Upper lobe of left lung (tissue), 4 donors: Measurements from ENCODE around the gene STXBP3.

Experiments
- EP300 ChIP-seq, 4 donors: sonication (generic); formaldehyde crosslinking; IDR thresholded peaks; one replicate each; pipeline ENCODE4 v1.5.1; 2017; ENCODE audit warnings: antibody characterized with exemption in 4 of 4, control low read depth in 2 of 4
- POLR2A ChIP-seq, 4 donors: fragments of 450-650 bp; IDR thresholded peaks; one replicate each; pipeline ENCODE4 v1.5.1; 2016 to 2017; ENCODE audit warnings: antibody characterized with exemption in 4 of 4, mild to moderate bottlenecking in 2 of 4
- POLR2AphosphoS5 ChIP-seq, 2 donors: sonication (generic); formaldehyde crosslinking; IDR thresholded peaks; one replicate each; pipeline ENCODE4 v1.5.1; 2017; ENCODE audit warnings: antibody characterized with exemption in 2 of 2
- TF ChIP-seq, protein P1 (sequence below), 6 experiments: fragments of 450-650 bp in 4 of 6; fragments of 200-600 bp in 2 of 6; sonication (generic) in 2 of 6; IDR thresholded peaks; one replicate each; pipeline ENCODE4 v1.5.1; 2016 to 2019; ENCODE audit warnings: antibody characterized with exemption in 6 of 6

DNA sequence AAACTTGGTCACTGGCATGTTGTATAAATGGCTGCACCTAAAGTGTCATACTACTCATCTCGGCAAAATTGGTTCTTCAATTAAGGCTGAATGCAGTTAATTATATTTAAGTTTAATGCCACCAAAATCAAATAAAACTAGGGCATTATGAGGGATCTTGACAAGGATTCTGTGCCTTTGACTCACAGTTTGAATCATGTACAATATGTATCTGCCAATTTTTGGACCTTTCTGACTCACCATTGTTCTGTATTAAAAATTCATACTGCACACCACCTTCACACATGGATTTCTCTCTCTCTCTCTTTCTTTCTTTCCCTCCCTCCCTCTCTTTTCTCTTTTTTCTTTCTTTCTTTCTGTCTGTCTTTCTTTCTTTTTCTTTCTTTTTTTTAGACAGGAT is 14.1 kb upstream of the STXBP3 start:
- TF ChIP-seq POLR2AphosphoS5 (IDR thresholded peaks at IDR 0.05) (no peak), POLR2A (IDR thresholded peaks at IDR 0.05) (no peak), EP300 (IDR thresholded peaks at IDR 0.05) (no peak)
- TF ChIP-seq, protein P1, sequence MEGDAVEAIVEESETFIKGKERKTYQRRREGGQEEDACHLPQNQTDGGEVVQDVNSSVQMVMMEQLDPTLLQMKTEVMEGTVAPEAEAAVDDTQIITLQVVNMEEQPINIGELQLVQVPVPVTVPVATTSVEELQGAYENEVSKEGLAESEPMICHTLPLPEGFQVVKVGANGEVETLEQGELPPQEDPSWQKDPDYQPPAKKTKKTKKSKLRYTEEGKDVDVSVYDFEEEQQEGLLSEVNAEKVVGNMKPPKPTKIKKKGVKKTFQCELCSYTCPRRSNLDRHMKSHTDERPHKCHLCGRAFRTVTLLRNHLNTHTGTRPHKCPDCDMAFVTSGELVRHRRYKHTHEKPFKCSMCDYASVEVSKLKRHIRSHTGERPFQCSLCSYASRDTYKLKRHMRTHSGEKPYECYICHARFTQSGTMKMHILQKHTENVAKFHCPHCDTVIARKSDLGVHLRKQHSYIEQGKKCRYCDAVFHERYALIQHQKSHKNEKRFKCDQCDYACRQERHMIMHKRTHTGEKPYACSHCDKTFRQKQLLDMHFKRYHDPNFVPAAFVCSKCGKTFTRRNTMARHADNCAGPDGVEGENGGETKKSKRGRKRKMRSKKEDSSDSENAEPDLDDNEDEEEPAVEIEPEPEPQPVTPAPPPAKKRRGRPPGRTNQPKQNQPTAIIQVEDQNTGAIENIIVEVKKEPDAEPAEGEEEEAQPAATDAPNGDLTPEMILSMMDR (IDR thresholded peaks at IDR 0.05) = no peak
